BLaER1 treated with 17β-estradiol and CSF1 and Interleukin-3, amounts not matched to agents 10 nM and 100 nM (cell line): ENCODE data around the gene SORL1.
A peak's percentile ranks its signal among the peaks of the same experiment; 100 is the strongest.

Experiments used
- H3K27ac ChIP-seq, 11 experiments: shearing (Covaris generic); formaldehyde crosslinking; 2 replicates each; pipeline ENCODE4 v1.8.1; 2022
- H3K27me3 ChIP-seq, 11 experiments: shearing (Covaris generic); formaldehyde crosslinking; 2 replicates each; pipeline ENCODE4 v1.8.1; 2022
- H3K36me3 ChIP-seq, 11 experiments: shearing (Covaris generic); formaldehyde crosslinking; 2 replicates each; pipeline ENCODE4 v1.8.1; 2022
- H3K4me1 ChIP-seq, 10 experiments: shearing (Covaris generic); formaldehyde crosslinking; 2 replicates each; pipeline ENCODE4 v1.8.1; 2022
- H3K4me2 ChIP-seq, 11 experiments: shearing (Covaris generic); formaldehyde crosslinking; 2 replicates each; pipeline ENCODE4 v1.8.1; 2022
- H3K4me3 ChIP-seq, 10 experiments: shearing (Covaris generic); formaldehyde crosslinking; 2 replicates each; pipeline ENCODE4 v1.8.1; 2022
- H3K9ac ChIP-seq, 11 experiments: shearing (Covaris generic); formaldehyde crosslinking; 2 replicates each; pipeline ENCODE4 v1.8.1; 2022
- H3K9me3 ChIP-seq, 11 experiments: shearing (Covaris generic); formaldehyde crosslinking; replicated peaks in 1 of 11; 2 replicates each; pipeline ENCODE4 v1.8.1; 2022
- H4K20me1 ChIP-seq, 11 experiments: shearing (Covaris generic); formaldehyde crosslinking; 2 replicates each; pipeline ENCODE4 v1.8.1; 2022
- Cebpa-rat ChIP-seq, 11 experiments: shearing (Covaris generic); IDR thresholded peaks; 2 replicates each; pipeline ENCODE4 v1.8.1; 2022

Gene SORL1

DNA sequence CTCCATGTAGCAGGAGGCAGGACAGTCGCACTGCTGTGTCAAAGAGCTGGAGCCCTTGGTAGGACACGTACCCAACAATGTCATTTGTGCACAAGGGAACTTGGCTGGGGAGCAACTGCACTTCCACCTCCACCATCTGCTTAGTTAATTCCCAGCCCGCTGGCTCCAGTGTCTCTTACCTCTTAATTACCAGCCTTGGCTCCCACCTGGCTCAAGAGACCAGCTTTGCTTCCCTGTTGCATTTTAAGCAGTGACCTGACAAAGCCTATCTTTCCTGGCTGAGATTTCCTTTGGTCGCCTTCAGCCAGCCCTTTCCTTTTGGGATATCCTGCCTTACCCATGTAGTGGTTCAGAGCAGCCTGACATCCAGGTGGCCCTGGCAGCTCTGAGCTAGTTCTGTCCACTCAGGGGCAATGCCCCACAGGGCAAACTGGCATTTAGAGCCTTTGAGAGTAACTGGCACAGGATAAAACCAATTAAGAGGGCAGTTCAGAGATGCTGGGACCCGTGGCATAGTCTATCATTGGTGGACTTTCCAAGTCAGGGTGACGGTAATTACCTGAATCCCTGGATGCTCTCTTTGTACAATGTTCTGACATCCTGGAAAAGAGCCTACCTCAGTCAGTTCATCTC, 213.2 kb downstream of the SORL1 start:
- no peak overlapping the region for H3K4me2 ChIP-seq
- H3K36me3 ChIP-seq: no peaks in the 10 kb centered on the region
- H3K27me3 ChIP-seq: no peaks in the 10 kb centered on the region
- no peaks in the 10 kb centered on the region for H4K20me1 ChIP-seq
- no peak for TF ChIP-seq Cebpa-rat (IDR thresholded peaks at IDR 0.05)
- H3K9me3 ChIP-seq: no peaks in the 10 kb centered on the region
- H3K4me3 ChIP-seq: no peak overlapping the region
- H3K4me1 ChIP-seq: no peaks in the 10 kb centered on the region
- H3K9ac ChIP-seq: no peak overlapping the region
- no peak overlapping the region for H3K27ac ChIP-seq

- Histone ChIP-seq H3K9ac (no peak overlapping the region), H3K36me3 (no peaks in the 10 kb centered on the region)
Measured at GRCh38 chr11:121667836-121668235, 215.7 kb downstream of the SORL1 start.

DNA sequence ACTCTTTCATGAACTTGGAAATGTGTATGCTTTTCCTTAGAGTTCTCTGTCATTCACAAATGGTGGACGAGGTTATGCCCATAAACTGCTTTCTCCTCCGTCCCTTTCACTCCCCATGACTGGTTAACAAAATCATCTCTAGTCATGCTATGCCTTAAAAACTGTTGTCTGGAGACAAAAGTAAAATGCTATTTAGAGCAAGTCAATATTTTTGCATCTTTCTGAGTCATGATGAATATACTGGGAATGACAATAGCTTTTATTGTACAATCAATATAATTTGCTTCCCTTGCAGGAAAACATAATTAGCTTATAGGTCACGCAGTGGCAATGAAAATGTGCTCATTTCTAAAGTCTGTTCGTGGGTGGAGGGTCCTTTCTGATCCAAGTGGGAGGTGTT, 217.3 kb downstream of the SORL1 start:
- Histone ChIP-seq H3K4me1 (peaks cover 0 to 6% (median 0%) of the 10 kb centered on the region in 10 experiments; a peak in 1 of 20 replicates), H3K9me3 (no peaks in the 10 kb centered on the region), H3K4me3 (no peak overlapping the region), H3K27me3 (no peaks in the 10 kb centered on the region), H3K9ac (no peak overlapping the region), H3K4me2 (no peak overlapping the region), H4K20me1 (no peaks in the 10 kb centered on the region), H3K36me3 (no peaks in the 10 kb centered on the region), H3K27ac (no peak overlapping the region)
- no peak for TF ChIP-seq Cebpa-rat (IDR thresholded peaks at IDR 0.05)

More at GRCh38 chr11:121667836-121668235, 215.7 kb downstream of the SORL1 start:
- no peak for TF ChIP-seq Cebpa-rat (IDR thresholded peaks at IDR 0.05)
- Histone ChIP-seq H3K9me3 (no peaks in the 10 kb centered on the region), H3K4me2 (no peak overlapping the region), H3K4me3 (no peak overlapping the region), H3K27me3 (no peaks in the 10 kb centered on the region), H4K20me1 (no peaks in the 10 kb centered on the region), H3K27ac (no peak overlapping the region), H3K4me1 (peaks cover 0 to 4% (median 0%) of the 10 kb centered on the region in 10 experiments; a peak in 1 of 20 replicates)

- H4K20me1 ChIP-seq: no peaks in the 10 kb centered on the region
- no peaks in the 10 kb centered on the region for H3K9me3 ChIP-seq
- no peaks in the 10 kb centered on the region for H3K36me3 ChIP-seq
- no peak overlapping the region for H3K4me3 ChIP-seq
- TF ChIP-seq Cebpa-rat (IDR thresholded peaks at IDR 0.05): no peak
- H3K27ac ChIP-seq: no peak overlapping the region
- no peaks in the 10 kb centered on the region for H3K27me3 ChIP-seq
- H3K9ac ChIP-seq: no peak overlapping the region
- H3K4me2 ChIP-seq: no peak overlapping the region
- peaks cover 0 to 6% (median 0%) of the 10 kb centered on the region in 10 experiments; a peak in 1 of 20 replicates for H3K4me1 ChIP-seq
Measured at GRCh38 chr11:121670266-121670665, 218.2 kb downstream of the SORL1 start.

DNA sequence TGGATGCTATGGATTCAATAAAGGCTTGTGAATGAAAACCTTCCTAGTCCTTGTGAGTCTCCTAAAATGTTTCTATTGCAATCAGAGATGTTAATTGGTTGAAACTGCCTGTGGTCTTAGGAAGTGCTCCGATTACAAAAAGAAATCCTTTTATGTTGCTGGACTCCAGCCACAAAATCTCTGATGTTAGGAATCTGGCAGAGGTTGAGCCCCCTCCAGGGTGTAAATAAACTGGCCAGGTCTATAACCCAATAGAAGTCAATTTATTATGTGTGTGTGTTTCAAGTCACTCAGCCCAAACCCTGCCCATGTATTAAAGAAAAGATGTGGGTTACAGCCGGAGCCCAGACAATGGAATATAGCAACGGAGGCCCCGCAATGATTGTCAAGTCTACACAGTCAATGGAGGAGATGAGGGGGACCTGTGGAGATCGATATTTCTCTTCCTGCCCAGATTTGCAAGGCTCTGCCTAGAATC, 218.7 kb downstream of the SORL1 start:
- Histone ChIP-seq H3K36me3 (no peaks in the 10 kb centered on the region), H3K4me3 (no peak overlapping the region), H3K9ac (no peak overlapping the region), H3K27me3 (no peaks in the 10 kb centered on the region), H4K20me1 (no peaks in the 10 kb centered on the region), H3K4me1 (peaks cover 0 to 6% (median 0%) of the 10 kb centered on the region in 10 experiments; a peak in 1 of 20 replicates), H3K27ac (no peak overlapping the region), H3K4me2 (no peak overlapping the region), H3K9me3 (no peaks in the 10 kb centered on the region)
- no peak for TF ChIP-seq Cebpa-rat (IDR thresholded peaks at IDR 0.05)

- no peak overlapping the region for H3K4me3 ChIP-seq
- H3K27me3 ChIP-seq: no peaks in the 10 kb centered on the region
- H3K9ac ChIP-seq: no peak overlapping the region
- peaks cover 0 to 6% (median 0%) of the 10 kb centered on the region in 10 experiments; a peak in 1 of 20 replicates for H3K4me1 ChIP-seq
- no peaks in the 10 kb centered on the region for H3K36me3 ChIP-seq
- no peak for TF ChIP-seq Cebpa-rat (IDR thresholded peaks at IDR 0.05)
- H3K27ac ChIP-seq: no peak overlapping the region
- H3K4me2 ChIP-seq: no peak overlapping the region
- H3K9me3 ChIP-seq: no peaks in the 10 kb centered on the region
- no peaks in the 10 kb centered on the region for H4K20me1 ChIP-seq
Measured at GRCh38 chr11:121671283-121672168, 219.4 kb downstream of the SORL1 start.

DNA sequence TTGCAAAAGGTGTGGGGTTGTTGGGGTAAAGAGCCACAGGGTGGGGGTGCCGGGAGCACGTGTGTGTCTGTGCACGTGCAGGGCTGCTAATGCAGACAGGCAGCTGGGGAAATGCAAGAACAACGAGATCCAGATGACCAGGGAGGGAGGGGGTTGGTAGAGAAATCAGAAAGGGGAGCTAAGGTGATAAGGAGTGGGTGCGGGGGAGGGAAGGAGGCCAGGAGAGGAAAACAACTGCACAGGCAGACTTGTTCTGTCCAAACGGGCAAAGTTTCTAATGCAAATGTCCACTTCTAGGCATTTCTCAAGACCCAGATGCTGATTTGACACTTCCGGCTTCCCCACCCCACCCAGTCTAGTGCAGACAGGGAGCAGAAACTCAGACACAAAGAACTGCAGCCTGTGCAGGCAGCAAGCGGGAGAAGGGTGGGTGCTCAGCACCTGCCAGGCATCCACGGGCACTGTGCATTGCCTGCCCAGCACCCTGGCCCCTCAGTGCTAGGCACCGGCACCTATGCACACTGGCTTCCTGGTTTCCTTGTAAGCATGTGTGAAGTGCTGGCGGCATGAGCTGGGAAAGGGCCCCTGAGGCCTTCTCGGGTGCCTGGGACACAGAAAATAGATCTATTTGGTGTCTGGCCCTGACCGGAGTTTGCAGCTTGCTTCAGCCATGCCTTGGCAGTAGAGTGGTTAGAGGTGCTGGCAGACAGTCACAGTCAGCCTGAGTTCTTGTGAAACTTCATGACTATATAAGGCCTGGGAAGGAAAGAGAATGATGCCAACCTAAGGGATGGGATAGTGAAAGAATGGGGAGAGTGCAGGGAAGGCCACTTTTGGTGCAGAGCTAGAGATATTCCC, 220.7 kb downstream of the SORL1 start:
- Histone ChIP-seq H3K27me3 (no peaks in the 10 kb centered on the region), H3K4me1 (peaks cover 0 to 6% (median 0%) of the 10 kb centered on the region in 10 experiments; a peak in 1 of 20 replicates), H3K36me3 (no peaks in the 10 kb centered on the region), H3K4me3 (no peak overlapping the region), H3K9me3 (no peaks in the 10 kb centered on the region), H3K9ac (no peak overlapping the region), H3K4me2 (0 out of 22 replicates have a peak overlapping the region, but pooled peaks of 1 of the 11 experiments have one; percentile 19), H3K27ac (no peak overlapping the region), H4K20me1 (no peaks in the 10 kb centered on the region)
- TF ChIP-seq Cebpa-rat (IDR thresholded peaks at IDR 0.05): no peak

DNA sequence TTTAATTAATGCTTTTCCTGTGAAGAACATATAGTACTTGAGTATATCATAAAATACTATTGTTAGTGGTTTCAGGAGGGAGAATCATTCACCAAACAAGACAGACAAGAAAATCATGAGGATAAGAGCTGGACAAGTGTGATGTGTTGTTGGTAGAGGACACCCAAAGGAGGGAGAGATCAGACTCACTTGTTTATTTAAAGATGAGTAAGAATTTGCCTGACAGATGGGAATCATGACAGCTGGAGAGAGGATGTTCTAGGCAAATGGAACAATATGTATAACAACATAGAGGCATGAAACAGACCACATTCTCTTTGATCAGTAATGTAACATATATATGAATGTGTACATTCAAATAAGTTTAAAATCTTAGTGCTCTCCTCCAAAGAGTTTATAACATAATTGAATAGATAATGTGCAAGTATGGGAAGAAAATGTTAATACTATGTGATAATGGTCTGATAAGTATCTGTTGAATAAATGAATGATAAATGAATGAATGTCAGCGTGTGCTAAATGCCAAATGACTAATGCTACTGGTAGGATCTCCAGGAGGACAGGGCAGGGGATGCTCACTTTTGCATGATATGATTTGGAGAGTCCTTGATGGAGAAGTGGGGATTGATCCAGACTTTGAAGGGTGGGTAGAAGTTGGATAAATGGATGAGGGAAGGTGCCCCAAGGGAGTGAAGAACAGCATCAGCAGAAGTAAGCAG, 229.6 kb downstream of the SORL1 start:
- no peak overlapping the region for H3K9ac ChIP-seq
- no peak overlapping the region for H3K4me2 ChIP-seq

More for the DNA sequence above, 229.6 kb downstream of the SORL1 start:
- no peaks in the 10 kb centered on the region for H3K9me3 ChIP-seq
- no peak for TF ChIP-seq Cebpa-rat (IDR thresholded peaks at IDR 0.05)
- H3K4me3 ChIP-seq: no peak overlapping the region
- no peaks in the 10 kb centered on the region for H3K27me3 ChIP-seq
- H3K4me1 ChIP-seq: no peaks in the 10 kb centered on the region
- H4K20me1 ChIP-seq: no peaks in the 10 kb centered on the region
- H3K27ac ChIP-seq: no peak overlapping the region
- no peaks in the 10 kb centered on the region for H3K36me3 ChIP-seq
